22Rv1 (cell line): Measurements from ENCODE around the gene PPP6R2.
A peak's percentile ranks its signal among the peaks of the same experiment; 100 is the strongest.

ENCODE experiments used
- H3K27ac ChIP-seq: fragments of 450-650 bp; 2 replicates; pipeline ENCODE4 v1.5.1; 2017
- CTCF ChIP-seq: fragments of 450-650 bp; IDR thresholded peaks from 2 replicates; pipeline ENCODE4 v1.5.1; 2017; ENCODE audit warnings: mild to moderate bottlenecking
- ZFX ChIP-seq: fragments of 450-650 bp; IDR thresholded peaks from 2 replicates; pipeline ENCODE4 v1.6.1; 2017; ENCODE audit warnings: antibody characterized with exemption, borderline replicate concordance

Gene PPP6R2

GRCh38 chr22:50439871-50440331, 96.8 kb downstream of the PPP6R2 start:
- TF ChIP-seq CTCF, result no peak
- TF ChIP-seq ZFX, result no peak
- no peak overlapping the region; the same call in 1 of the 2 replicates for H3K27ac ChIP-seq

- TF ChIP-seq CTCF, result no peak
- no peak for TF ChIP-seq ZFX
Measured at GRCh38 chr22:50440544-50441249, 97.6 kb downstream of the PPP6R2 start.

GRCh38 chr22:50441428-50441993, 98.4 kb downstream of the PPP6R2 start:
- TF ChIP-seq ZFX (no peak), CTCF (no peak)
- no peak overlapping the region for H3K27ac ChIP-seq

More at GRCh38 chr22:50440544-50441249, 97.6 kb downstream of the PPP6R2 start:
- no peak overlapping the region for H3K27ac ChIP-seq

GRCh38 chr22:50443197-50443596, 100.1 kb downstream of the PPP6R2 start:
- H3K27ac ChIP-seq, result peak overlapping the region; percentile 57
- TF ChIP-seq CTCF (no peak), ZFX (no peak)

- H3K27ac ChIP-seq, result peak overlapping the region; percentile 57
- TF ChIP-seq CTCF (no peak), ZFX (no peak)
Measured at GRCh38 chr22:50443801-50444625, 100.9 kb downstream of the PPP6R2 start.

GRCh38 chr22:50444663-50445062, 101.5 kb downstream of the PPP6R2 start:
- H3K27ac ChIP-seq, result peak overlapping the region; percentile 57
- no peak for TF ChIP-seq CTCF
- TF ChIP-seq ZFX, result no peak
